NCI-H1092 (cell line): ENCODE measurements around the gene ZBTB20.
"Not testable (repeated sequence)": the region's sequence is repeated elsewhere in the genome, so short reads cannot be mapped to it uniquely, and the experiment has no call there.

Source experiments
- DNase-seq: peaks from one replicate; lab custom pipeline; 2025; lab: John Stamatoyannopoulos, UW

Gene ZBTB20

GRCh38 chr3:115146418-115147328 is at the start of gene ZBTB20:
Gene ZBTB20 (minus strand): TSS chr3:115147288.
- peak; percentile 56 for DNase-seq

GRCh38 chr3:115194476-115194875 is 47.4 kb upstream of the ZBTB20 start:
- no peak for DNase-seq

GRCh38 chr3:115190747-115191146 is 43.7 kb upstream of the ZBTB20 start:
- no peak for DNase-seq

GRCh38 chr3:115187149-115187757 is 40.2 kb upstream of the ZBTB20 start:
- no peak for DNase-seq

GRCh38 chr3:115186351-115187148 is 39.5 kb upstream of the ZBTB20 start:
- no peak for DNase-seq

GRCh38 chr3:115184859-115185572 is 37.9 kb upstream of the ZBTB20 start:
- not testable (repeated sequence) for DNase-seq

- not testable (repeated sequence) for DNase-seq
Measured at GRCh38 chr3:115178930-115179329, 31.8 kb upstream of the ZBTB20 start.

GRCh38 chr3:115169808-115170207 is 22.7 kb upstream of the ZBTB20 start:
- no peak for DNase-seq

- DNase-seq: no peak
Measured at GRCh38 chr3:115165701-115166100, 18.6 kb upstream of the ZBTB20 start.

GRCh38 chr3:115165266-115165665 is 18.2 kb upstream of the ZBTB20 start:
- no peak for DNase-seq

- no peak for DNase-seq
Measured at GRCh38 chr3:115164374-115165221, 17.5 kb upstream of the ZBTB20 start.

- DNase-seq: no peak
Measured at GRCh38 chr3:115162759-115163158, 15.7 kb upstream of the ZBTB20 start.

- no peak for DNase-seq
Measured at GRCh38 chr3:115161866-115162265, 14.8 kb upstream of the ZBTB20 start.

GRCh38 chr3:115161168-115161834 is 14.2 kb upstream of the ZBTB20 start:
- no peak for DNase-seq

GRCh38 chr3:115160295-115160694 is 13.2 kb upstream of the ZBTB20 start:
- DNase-seq: no peak

GRCh38 chr3:115156046-115156654 is 9.1 kb upstream of the ZBTB20 start:
- DNase-seq: no peak

GRCh38 chr3:115154611-115155010 is 7.5 kb upstream of the ZBTB20 start:
- no peak for DNase-seq

- no peak for DNase-seq
Measured at GRCh38 chr3:115151921-115152320, 4.8 kb upstream of the ZBTB20 start.

- DNase-seq: no peak
Measured at GRCh38 chr3:115148142-115148790, 1.2 kb upstream of the ZBTB20 start.
